ACHN (cell line): ENCODE data around the gene MED13.

Experiments used
- DNase-seq: peaks from one replicate; pipeline ENCODE4 v3.0.0-alpha.2; 2015
- in situ Hi-C: cut with HindIII; loops from 2 replicates; pipeline ENCODE4 v1.10.0; 2017; ENCODE audit warnings: low sequenced_read_pairs, low pct_ligation_motif_present, low pct_unique_long_range_greater_than_20kb

MED13 gene, protein sequence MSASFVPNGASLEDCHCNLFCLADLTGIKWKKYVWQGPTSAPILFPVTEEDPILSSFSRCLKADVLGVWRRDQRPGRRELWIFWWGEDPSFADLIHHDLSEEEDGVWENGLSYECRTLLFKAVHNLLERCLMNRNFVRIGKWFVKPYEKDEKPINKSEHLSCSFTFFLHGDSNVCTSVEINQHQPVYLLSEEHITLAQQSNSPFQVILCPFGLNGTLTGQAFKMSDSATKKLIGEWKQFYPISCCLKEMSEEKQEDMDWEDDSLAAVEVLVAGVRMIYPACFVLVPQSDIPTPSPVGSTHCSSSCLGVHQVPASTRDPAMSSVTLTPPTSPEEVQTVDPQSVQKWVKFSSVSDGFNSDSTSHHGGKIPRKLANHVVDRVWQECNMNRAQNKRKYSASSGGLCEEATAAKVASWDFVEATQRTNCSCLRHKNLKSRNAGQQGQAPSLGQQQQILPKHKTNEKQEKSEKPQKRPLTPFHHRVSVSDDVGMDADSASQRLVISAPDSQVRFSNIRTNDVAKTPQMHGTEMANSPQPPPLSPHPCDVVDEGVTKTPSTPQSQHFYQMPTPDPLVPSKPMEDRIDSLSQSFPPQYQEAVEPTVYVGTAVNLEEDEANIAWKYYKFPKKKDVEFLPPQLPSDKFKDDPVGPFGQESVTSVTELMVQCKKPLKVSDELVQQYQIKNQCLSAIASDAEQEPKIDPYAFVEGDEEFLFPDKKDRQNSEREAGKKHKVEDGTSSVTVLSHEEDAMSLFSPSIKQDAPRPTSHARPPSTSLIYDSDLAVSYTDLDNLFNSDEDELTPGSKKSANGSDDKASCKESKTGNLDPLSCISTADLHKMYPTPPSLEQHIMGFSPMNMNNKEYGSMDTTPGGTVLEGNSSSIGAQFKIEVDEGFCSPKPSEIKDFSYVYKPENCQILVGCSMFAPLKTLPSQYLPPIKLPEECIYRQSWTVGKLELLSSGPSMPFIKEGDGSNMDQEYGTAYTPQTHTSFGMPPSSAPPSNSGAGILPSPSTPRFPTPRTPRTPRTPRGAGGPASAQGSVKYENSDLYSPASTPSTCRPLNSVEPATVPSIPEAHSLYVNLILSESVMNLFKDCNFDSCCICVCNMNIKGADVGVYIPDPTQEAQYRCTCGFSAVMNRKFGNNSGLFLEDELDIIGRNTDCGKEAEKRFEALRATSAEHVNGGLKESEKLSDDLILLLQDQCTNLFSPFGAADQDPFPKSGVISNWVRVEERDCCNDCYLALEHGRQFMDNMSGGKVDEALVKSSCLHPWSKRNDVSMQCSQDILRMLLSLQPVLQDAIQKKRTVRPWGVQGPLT (N-terminal part only)

DNA sequence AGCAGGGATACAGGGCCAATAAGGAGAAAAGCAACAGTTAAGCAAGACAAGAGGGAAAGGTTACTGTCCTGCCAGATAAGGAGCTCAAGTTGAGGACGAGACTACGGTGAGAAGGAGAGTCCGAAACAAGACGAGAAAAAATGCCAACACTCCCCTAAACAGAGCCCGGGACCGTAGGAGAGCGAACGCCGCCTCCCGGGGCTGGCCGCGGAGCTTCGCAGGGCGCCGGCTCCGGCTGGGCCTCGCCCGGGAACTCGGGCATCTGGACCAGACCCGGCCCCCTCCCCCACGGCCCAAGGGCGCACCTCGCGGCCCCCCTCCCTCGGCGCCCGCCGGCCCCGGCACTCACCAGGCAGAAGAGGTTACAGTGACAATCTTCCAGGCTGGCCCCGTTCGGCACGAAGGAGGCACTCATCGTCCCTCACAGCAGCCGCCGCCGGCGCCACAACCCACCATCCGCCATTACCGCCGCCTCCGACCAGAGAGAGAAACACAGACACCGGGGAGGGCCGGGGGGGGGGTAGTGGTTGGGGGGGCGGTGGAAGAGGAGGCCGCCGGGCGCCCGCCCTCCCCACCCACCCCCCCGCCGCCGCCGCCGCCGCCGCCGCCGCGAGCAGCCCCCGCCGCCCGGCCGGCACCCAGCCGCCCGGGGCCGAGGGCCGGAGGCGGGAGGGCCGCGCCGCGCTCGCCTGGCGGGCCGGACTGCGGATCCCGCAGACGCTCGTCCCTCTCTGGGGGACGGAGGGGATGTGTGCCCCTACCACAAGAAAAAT lies at the start of gene MED13:
Gene MED13 (minus strand): TSS at position 488 of the 773 bp plus-strand sequence. CDS start 73 bp downstream, at position 415.
- in situ Hi-C loops: no loop called here
- peak; percentile 48 for DNase-seq

DNA sequence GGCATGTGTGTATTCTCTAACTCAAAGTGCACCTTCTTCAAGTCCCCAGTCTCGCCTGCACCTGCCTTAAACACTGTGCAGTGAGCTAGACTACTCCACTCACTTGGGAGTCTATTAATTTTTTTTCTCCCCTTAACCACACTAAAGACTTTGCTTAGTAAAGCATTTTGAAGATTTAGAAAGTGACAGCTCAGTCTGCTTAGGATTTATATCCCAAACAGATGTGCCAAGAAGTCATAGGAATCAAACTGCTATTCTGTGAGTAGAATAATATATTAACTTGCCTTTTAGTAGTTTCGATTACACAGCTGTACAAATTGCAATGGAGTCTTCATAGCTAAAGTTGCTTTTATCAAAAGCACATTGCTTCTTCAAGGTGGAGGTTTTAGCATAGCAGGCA lies 47.2 kb upstream of the MED13 start:
- in situ Hi-C loops: no loop called here
- no peak for DNase-seq

DNA sequence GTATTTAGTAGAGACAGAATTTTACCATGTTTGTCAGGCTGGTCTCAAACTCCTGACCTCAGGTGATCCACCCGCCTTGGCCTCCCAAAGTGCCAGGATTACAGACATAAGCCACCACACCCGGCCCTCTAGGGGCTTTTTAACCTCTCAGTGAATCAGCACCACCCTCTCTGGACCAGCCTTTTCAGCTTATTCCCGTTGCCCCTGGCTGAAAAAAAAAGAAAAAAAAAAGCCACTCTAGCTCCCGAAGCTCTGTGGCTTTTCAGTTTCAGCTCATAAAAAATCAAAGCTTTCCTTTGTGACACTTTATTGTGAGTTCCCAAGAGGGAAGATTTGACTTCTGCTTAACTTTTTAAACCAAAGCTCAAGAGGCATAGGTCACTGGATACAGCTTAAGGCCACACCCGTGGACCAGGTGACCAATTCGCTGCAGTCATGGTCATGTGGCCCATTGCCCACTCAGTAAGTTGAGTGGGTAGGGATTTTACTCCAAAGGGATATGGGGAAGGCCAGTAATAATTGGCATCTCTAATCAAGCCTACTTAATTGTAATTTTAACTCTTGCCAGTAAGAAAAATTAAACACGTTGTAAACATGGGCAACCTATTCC lies 46.6 kb upstream of the MED13 start:
- in situ Hi-C loops: no loop called here
- DNase-seq: no peak

DNA sequence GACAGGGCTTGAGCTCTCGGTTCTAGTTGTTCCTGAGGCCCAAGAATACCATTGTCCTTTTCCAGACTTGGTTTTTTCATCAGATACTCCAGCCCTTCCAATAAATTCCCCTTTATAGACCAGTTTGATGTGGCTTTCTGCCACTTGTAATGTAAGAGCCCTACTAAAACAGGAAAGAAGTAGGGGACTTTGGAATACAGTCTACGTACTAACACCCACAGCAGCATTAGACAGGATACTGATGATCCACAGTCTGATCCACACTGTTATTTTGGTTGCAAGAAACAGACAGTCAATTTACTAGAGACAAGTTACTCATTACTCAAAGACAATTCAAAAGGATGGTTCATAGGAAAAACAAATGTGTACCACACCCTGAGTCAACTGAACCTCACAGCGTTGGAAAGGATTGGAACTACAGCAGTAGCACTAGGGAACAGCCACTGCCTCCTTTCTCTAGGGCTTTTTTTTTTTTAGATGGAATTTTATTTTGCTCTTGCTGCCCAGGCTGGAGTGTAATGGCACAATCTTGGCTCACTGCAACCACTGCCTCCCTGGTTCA lies 45.9 kb upstream of the MED13 start:
- in situ Hi-C loops: no loop called here
- no peak for DNase-seq

DNA sequence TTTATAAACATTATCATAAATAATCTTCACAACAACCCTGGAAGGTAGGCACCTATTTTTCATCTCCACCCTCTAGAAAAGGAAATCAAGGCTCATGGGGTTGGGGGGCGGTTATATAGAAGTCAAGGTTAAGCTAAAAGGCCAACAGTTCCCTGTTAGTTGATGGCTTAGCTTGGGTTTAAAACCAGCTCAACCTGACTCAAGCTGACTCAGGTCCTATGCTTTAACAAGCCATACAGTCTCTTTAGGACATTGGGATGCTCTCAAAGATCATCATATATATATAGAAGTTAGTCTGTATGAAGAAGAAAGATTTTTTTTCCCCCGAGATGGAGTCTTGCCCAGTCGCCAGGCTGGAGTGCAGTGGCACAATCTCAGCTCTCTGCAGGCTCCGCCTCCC lies 44.8 kb upstream of the MED13 start:
- in situ Hi-C loops: no loop called here
- DNase-seq: no peak

DNA sequence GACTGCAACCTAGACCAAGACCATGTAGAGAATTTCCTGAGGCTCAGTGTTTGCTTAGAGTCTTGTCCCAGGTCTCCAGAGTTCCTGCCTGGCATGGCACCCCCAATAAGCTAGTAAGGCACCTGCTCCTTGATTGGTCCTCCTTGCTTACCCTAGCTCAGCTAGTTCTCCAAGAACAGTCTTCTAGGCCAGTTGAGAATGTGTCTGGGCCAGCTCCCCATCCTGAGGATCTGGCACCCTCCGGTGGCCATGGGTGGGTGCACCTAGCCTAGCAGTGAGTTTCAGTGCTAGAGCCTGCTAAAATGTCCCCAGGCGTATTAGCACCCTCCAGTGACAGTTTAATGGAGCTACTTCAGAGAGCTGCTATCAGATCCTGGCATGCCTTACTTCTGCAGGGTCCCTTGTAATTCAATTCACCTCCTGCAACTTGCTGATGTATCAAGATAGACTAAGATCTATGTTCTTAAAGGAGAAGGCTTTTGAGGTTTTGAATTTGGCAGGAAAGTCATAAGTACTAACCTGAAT lies 44.4 kb upstream of the MED13 start:
- peak; percentile 91 for DNase-seq
- in situ Hi-C loops: no loop called here

DNA sequence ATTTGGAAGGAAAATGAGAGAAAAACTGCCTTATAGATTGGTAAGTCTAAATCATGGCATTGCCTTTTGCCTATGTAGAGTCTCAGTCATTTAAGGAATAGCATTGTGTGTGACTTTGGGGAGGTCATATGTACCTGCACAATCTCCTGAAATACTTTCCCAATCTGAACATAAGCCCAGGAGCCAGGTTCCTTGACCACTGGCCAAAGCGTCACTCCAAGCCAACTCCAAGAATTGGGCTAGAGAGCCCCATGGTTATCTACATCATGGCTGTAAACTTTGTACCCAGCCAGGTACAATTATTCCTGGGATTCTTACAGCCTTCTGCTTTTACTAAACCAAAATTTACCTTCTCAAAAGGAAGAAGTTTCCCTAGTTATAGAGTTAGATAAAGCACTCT lies 40.8 kb upstream of the MED13 start:
- no peak for DNase-seq
- in situ Hi-C loops: no loop called here

DNA sequence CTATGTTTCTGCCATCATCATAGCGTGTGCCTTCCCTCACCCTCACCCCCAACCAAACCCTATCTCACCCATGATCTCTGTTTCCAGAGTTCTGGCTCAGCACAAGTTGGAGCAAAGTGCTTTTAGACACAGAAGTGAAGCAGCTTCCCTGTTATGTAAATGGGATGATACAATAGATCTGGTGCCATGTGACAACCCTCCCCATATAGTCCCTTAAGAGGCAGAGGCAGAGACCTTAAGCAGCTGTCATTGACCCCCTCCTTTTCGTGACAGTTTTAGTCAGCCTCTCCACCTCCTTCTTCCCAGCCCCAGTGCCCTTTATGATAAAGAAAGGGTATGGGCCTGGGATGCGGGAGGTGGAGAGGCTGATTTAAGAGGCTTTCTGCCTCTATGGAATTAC lies 40.3 kb upstream of the MED13 start:
- DNase-seq: no peak
- in situ Hi-C loops: no loop called here

DNA sequence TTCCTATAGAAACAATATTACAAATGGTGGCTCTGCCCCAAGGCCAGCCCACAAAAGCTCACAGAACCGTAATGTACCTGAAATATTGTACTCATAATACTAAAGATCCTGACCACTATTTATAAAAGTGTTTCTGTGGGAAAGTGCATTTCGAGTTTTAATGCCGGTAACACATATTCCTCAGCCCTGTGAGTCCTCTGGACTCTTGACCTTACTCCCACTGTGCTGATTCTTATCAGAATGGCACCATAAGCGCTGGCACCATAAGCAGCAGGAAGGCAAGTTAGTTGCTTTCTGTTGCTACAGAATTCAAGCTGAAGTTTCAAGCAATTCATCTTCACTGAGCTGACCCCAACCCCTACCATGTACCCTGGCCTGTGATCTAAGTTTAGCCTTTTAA lies 36.4 kb upstream of the MED13 start:
- in situ Hi-C loops: no loop called here
- DNase-seq: no peak

DNA sequence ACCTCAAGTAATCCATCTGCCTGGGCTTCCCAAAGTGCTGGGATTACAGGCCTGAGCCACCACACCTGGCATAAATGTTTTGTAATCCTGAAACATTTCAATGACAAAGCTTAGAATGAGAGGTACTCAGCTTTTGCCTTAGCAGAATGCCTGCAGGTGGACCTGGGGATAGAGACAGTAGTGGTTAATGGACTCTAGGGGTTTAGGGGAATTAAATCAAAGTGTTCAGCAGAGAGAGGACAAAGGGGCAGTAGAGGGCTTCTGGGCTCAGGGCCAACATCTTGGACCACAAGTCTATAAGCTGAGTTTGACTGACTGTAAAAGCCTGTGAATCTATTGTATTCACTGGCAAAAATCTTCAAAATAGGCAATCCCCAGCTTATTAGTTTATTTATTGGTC lies 36.0 kb upstream of the MED13 start:
- in situ Hi-C loops: no loop called here
- DNase-seq: no peak

DNA sequence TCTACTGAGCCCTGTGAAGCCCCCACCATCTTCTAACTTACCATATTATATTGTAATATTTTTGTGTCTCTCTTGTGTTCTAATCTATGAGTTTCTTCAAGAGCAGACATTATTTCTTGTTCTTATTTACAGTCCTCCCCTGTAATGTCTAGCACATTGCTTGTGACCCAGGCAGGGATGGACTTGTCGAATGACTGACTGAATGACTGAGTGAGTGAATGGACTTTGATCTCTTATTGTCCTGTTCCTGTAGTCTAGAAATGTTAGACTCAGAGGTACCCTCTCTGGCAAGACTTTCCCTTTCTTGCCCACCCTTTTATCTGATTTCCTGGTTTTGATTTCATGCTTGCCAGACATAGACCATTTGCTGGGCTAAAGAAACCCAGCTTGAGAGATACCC lies 35.0 kb upstream of the MED13 start:
- in situ Hi-C loops: no loop called here
- DNase-seq: no peak

DNA sequence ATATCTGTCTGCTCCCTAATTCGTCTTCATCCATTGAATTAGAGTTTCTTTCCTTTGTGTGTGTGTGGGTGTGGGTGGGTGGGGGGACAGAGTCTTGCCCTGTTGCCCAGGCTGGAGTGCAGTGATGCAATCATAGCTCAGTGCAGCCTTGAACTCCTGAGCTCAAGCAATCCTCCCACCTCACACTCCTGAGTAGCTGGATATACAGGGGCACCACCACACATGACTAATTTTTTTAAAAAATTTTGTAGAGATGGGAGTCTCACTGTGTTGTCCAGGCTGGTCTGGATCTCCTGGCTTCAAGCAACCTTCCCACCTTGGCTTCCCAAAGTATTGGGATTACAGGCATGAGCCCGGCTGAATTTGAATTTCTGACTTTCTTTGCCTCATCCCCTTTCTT lies 34.5 kb upstream of the MED13 start:
- no peak for DNase-seq
- in situ Hi-C loops: no loop called here

DNA sequence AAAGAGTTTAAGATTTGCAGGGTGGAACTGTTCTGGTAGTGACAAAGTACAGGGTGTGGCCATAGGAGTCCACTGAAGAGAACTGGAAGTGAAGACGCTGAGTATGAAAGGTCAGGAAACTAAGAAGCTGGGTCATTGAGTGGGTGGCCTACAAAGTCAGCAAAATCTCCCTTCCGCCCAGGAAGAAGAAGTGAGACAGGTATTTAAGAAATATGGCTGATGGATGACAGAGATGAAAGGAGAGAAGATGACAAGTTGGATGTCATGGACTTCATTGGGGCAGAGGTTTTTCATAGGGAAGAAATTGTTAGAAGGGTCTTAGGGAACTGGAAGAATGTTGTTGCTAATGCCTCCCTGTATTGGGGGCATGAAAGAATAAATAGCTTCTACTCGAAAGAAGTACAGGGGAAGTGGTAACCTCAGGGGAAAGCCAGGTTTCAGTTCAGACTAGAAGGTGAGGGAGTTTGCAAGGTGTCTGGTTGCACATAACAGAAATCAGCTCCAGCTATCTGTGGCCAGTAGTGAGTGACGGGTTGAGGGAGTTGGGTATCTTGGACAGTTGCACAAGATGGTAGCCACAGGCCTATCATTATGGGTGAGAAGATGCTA lies 33.6 kb upstream of the MED13 start:
- no peak for DNase-seq
- in situ Hi-C loops: no loop called here

DNA sequence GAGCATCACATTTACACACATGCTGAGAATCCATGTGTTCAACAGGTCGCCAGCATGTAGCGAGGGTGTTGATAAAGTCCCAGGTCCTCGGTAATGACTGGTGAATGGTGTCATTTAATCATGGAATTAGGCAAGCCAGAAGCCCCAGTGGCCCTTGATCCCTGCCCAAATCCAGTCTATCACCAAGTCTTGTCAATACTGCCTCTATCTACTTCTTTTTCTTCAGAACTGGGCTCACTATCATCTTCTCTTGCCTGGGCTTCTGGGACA lies 31.3 kb upstream of the MED13 start:
- DNase-seq: no peak
- in situ Hi-C loops: no loop called here

DNA sequence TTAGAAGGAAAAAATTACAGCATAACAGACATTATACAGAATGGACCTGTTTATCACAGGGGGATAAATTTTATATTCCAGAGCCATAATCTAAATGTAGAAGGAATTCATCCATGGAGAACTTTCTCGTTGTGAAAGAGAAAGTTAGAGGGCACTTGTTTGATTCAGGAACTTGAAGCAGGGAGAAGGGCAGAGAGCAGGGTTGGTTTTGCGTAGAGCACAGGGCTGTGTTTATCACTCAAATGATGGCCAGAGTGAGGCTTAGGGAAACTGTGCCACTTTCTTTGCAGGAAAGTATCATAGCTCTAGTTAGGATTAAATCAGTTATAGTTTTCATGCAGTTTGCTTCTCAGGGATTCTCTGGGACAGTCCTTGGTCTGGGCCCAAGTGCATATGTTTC lies 29.1 kb upstream of the MED13 start:
- DNase-seq: no peak
- in situ Hi-C loops: no loop called here

DNA sequence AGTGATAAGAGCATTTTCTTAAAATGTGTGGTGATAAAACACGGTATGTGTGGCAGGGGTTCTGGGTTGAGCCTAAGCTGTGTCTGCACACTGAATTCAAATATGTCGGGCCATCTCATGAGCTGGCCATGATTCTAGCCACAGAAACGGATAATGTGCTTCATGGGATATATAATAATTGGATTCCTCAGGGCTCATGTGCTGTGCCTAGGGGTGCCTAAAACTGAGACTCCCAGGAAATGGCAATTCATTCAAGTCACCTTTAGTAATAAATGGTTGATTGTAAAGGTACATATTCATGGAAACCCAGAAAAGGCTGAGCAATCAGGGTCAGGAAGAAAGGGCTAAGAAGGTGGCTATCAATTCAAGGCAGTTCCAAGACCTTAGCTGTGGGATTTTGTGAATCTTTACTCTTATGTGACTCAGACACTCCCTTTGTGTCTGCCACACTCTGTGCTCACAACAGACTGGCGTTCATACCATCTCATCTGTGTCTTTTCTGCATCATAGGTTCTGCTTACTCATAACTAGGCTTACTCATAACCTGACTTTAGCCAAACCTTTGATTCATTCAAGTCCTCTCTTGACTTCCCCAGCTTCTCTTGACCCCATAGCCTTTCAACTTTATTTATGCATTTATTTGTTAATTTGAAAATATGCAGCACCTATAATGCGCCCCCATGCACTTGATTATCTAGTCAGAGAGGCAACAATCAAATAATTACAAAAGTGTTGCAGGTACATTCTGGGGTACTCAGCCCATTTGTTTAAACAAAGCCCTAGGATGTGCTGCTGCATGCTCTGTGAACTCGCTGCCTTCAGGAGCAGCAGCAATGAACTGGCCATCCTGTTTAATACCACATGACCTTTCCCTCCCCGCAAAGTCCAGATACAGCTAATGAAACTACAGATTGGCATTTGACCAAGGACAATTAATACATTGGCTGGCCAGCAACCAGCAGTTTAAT lies 28.4 kb upstream of the MED13 start:
- DNase-seq: peak; percentile 95
- in situ Hi-C loops: no loop called here
